Ovary (tissue), 9 donors: ENCODE results near the gene FLRT2. TPM values are rescaled to one million over a fixed set of nuclear protein-coding genes. Genes with fewer than 3 reads are reported as not detected.

Experiments
- DNase-seq, 5 donors: peaks; one replicate each; pipeline ENCODE4 v3.0.0-alpha.2; 2019 to 2020
- H3K27ac ChIP-seq, 2 donors: fragments of 200-600 bp; one replicate each; pipeline versions ENCODE4 v1.5.1 to v1.8.0; 2019 to 2022
- H3K27me3 ChIP-seq: fragments of 200-600 bp; one replicate; pipeline ENCODE4 v1.8.0; 2022
- H3K36me3 ChIP-seq: fragments of 200-600 bp; sonication (generic); one replicate; pipeline ENCODE4 v1.5.1; 2019
- H3K4me1 ChIP-seq: one replicate; pipeline ENCODE4 v1.8.1; 2013; ENCODE audit warnings: mild to moderate bottlenecking, moderate library complexity; ENCODE audit not compliant: insufficient read depth
- H3K4me3 ChIP-seq: fragments of 200-600 bp; sonication (generic); one replicate; pipeline ENCODE4 v1.5.1; 2017
- H3K9me3 ChIP-seq, 2 donors: fragments of 200-600 bp in 1 of 2; sonication (generic) in 1 of 2; one replicate each; pipeline versions ENCODE4 v1.5.1 to v1.8.1; 2013 to 2019; ENCODE audit warnings: mild to moderate bottlenecking in 1 of 2, moderate library complexity in 1 of 2
- EP300 ChIP-seq: sonication (generic); formaldehyde crosslinking; IDR thresholded peaks from one replicate; pipeline ENCODE4 v1.6.1; 2017; ENCODE audit warnings: antibody characterized with exemption
- POLR2A ChIP-seq: fragments of 450-650 bp; IDR thresholded peaks from one replicate; pipeline ENCODE4 v1.6.1; 2017; ENCODE audit warnings: antibody characterized with exemption, mild to moderate bottlenecking, moderate library complexity
- WGBS, 3 donors: extraction: QIAGEN DNeasy Blood & Tissue Kit in 1 of 3; methylation state at CpG; one replicate each; pipeline versions ENCODE4 v1.1.5 to v1.1.7; 2013 to 2017; 5-methylcytosine and 5-hydroxymethylcytosine counted together
- intact Hi-C, 4 donors: fragments of 100-400 bp; cut with DNase I; formaldehyde crosslinking; loops; one replicate each; pipeline versions ENCODE4 v1.11.0 to v1.15.1; 2022 to 2023
- polyA plus RNA-seq, 2 donors: library from polyadenylated mRNA; stranded (reverse); fragments of 200-250 nt in 1 of 2; fragments of 350-450 nt in 1 of 2; fragmentation: Illumina TruSeq in 1 of 2; extraction: RNeasy Lipid Tissue Mini Kit (QIAGEN cat#74804) in 1 of 2; gene quantifications; one replicate each; pipeline ENCODE4 v1.2.3, GENCODE V29; 2013 to 2014
- total RNA-seq, 7 donors: library from RNA; depleted of rRNA in 2 of 7; stranded (reverse); fragments of >200 nt in 2 of 7; fragmentation: NEBNext Ultra II Directional in 3 of 7; extraction: Animal tissue kit (Norgen Biotek cat#: 25700) in 3 of 7; gene quantifications; one replicate each; pipeline versions ENCODE4 v1.1.0 to v1.2.4, GENCODE V29; 2016 to 2023
- TF ChIP-seq, protein P1 (sequence below), 3 donors: fragments of 450-650 bp in 2 of 3; fragments of 200-600 bp in 1 of 3; IDR thresholded peaks; one replicate each; pipeline versions ENCODE4 v1.5.1 to v1.8.0; 2016 to 2022; ENCODE audit warnings: antibody characterized with exemption in 3 of 3, mild to moderate bottlenecking in 1 of 3
- donor health status: DM: no; HTN: no; CAD: no; lungs with moderate emphysema.
- donor health status: DM: no; HTN: no; CAD: no.
- donor health status: Bipolar disorder and iron deficiency.
- donor health status: DM: yes; HTN: yes; CAD: no.
- donor health status: DM: no; HTN: no; CAD: no.
- donor health status: DM: yes; HTN: yes; CAD: no.

The FLRT2 gene
- total and polyA plus RNA-seq, 9 donors, result 27.0 to 166 (median 55.5) TPM

DNA sequence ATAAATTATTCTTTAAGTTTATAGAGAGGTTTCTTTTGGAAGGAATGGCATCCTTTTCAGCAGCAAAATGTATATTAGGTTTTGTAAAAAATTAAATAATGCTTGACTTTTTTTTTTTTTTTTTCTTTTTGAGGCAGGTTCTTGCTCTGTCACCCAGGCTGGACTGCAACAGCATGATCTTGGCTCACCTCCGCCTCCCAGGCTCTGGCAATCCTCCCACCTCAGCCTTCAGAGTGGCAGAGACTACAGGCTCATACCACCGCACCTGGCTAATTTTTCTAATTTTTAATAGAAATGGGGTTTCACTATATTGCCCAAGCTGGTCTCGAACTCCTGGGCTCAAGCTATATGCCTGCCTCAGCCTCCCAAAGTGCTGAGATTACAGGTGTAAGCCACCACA lies 89.0 kb downstream of the FLRT2 start:
- no peaks in the 10 kb centered on the region for H3K9me3 ChIP-seq
- H3K4me1 ChIP-seq, result peaks cover 10% of the 10 kb centered on the region
- no peaks in the 10 kb centered on the region for H3K36me3 ChIP-seq
- intact Hi-C loops, result no loop called here
- no peak overlapping the region for H3K27ac ChIP-seq
- H3K4me3 ChIP-seq, result no peak overlapping the region
- DNase-seq, result no peak
- 96 to 99% (median 98%) methylated on average over 3 of the region's 3 CpGs for WGBS, 3 donors
- H3K27me3 ChIP-seq, result no peaks in the 10 kb centered on the region
- TF ChIP-seq EP300 (no peak), POLR2A (no peak)
- TF ChIP-seq, protein P1, sequence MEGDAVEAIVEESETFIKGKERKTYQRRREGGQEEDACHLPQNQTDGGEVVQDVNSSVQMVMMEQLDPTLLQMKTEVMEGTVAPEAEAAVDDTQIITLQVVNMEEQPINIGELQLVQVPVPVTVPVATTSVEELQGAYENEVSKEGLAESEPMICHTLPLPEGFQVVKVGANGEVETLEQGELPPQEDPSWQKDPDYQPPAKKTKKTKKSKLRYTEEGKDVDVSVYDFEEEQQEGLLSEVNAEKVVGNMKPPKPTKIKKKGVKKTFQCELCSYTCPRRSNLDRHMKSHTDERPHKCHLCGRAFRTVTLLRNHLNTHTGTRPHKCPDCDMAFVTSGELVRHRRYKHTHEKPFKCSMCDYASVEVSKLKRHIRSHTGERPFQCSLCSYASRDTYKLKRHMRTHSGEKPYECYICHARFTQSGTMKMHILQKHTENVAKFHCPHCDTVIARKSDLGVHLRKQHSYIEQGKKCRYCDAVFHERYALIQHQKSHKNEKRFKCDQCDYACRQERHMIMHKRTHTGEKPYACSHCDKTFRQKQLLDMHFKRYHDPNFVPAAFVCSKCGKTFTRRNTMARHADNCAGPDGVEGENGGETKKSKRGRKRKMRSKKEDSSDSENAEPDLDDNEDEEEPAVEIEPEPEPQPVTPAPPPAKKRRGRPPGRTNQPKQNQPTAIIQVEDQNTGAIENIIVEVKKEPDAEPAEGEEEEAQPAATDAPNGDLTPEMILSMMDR (IDR thresholded peaks at IDR 0.05), result no peak

DNA sequence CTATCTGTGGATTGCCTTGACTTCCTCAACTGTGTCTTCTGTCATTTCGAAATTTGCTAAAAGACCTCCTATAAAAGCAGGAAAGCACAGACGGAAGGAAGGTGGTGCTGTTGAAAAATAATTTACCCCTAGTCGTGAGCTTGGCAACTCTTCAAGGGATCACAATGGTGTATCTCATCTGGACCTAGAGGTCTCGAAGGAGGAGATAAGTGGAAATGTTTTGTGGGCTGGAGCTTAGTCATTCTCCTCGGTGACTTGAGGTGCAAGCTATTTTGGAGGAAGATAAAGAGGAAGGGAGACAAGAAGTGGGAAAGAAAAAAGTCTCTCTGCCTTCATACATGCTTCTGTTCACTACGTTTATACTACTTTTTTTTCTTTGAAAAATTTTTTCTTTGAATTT lies 89.9 kb downstream of the FLRT2 start:
- peaks cover 10% of the 10 kb centered on the region for H3K4me1 ChIP-seq
- DNase-seq, result no peak
- H3K4me3 ChIP-seq, result no peak overlapping the region
- TF ChIP-seq EP300, result no peak
- TF ChIP-seq POLR2A, result no peak
- TF ChIP-seq, protein P1 (IDR thresholded peaks at IDR 0.05), result no peak
- no peaks in the 10 kb centered on the region for H3K27me3 ChIP-seq
- intact Hi-C loops, result no loop called here
- 55 to 69% (median 59%) methylated on average over 6 of the region's 6 CpGs for WGBS, 3 donors
- H3K9me3 ChIP-seq, result no peaks in the 10 kb centered on the region
- H3K27ac ChIP-seq, result no peak overlapping the region
- no peaks in the 10 kb centered on the region for H3K36me3 ChIP-seq

DNA sequence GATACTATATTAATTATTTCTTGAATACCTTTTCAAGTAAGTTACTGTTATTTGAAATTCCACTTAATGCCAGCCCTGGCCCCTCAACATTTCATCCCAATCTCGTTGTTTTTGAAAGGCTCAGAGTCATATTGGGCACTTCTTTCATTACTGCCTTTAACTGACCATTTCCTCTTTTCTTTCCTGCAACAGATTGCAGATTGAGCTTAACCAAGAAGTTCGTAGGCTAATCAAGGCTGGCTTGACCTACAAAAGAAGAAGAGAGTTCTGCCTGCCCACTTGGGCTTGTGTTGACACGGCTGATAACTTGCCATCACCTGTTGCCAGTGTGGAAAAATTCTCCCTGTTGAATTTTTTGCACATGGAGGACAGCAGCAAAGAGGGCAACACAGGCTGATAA lies 91.0 kb downstream of the FLRT2 start:
- H3K4me1 ChIP-seq, result peaks cover 5% of the 10 kb centered on the region
- no peaks in the 10 kb centered on the region for H3K27me3 ChIP-seq
- no peak for DNase-seq
- intact Hi-C loops, result no loop called here
- H3K36me3 ChIP-seq, result no peaks in the 10 kb centered on the region
- WGBS, 3 donors, result 86 to 88% (median 86%) methylated on average over 3 of the region's 3 CpGs
- TF ChIP-seq, protein P1 (IDR thresholded peaks at IDR 0.05), result no peak
- TF ChIP-seq POLR2A (no peak), EP300 (no peak)
- H3K9me3 ChIP-seq, result no peaks in the 10 kb centered on the region
- H3K4me3 ChIP-seq, result no peak overlapping the region
- H3K27ac ChIP-seq, result no peak overlapping the region

DNA sequence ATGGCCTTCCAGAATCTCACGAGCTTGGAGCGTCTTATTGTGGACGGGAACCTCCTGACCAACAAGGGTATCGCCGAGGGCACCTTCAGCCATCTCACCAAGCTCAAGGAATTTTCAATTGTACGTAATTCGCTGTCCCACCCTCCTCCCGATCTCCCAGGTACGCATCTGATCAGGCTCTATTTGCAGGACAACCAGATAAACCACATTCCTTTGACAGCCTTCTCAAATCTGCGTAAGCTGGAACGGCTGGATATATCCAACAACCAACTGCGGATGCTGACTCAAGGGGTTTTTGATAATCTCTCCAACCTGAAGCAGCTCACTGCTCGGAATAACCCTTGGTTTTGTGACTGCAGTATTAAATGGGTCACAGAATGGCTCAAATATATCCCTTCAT lies 92.2 kb downstream of the FLRT2 start:
- WGBS, 3 donors, result 97 to 98% (median 97%) methylated on average over 13 of the region's 13 CpGs
- intact Hi-C loops, result no loop called here
- TF ChIP-seq POLR2A, result no peak
- TF ChIP-seq EP300, result no peak
- TF ChIP-seq, protein P1 (IDR thresholded peaks at IDR 0.05), result no peak
- no peak for DNase-seq
- Histone ChIP-seq H3K27ac (no peak overlapping the region), H3K9me3 (no peaks in the 10 kb centered on the region), H3K36me3 (no peaks in the 10 kb centered on the region), H3K4me1 (no peaks in the 10 kb centered on the region), H3K4me3 (no peak overlapping the region), H3K27me3 (no peaks in the 10 kb centered on the region)
